ENCODE data around the gene BAK1. TPM values are rescaled to one million over a fixed set of nuclear protein-coding genes. Genes with fewer than 3 reads are reported as not detected.

The BAK1 gene
- total and polyA plus RNA-seq, 2 of the 13 experiments (the other 11 are each of a cell fraction or from before 2014, with no cell fraction given) = 15.0 to 23.8 TPM

- TF ChIP-seq, protein P1, sequence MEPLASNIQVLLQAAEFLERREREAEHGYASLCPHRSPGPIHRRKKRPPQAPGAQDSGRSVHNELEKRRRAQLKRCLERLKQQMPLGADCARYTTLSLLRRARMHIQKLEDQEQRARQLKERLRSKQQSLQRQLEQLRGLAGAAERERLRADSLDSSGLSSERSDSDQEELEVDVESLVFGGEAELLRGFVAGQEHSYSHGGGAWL (CRISPR knock-in tag; IDR thresholded peaks at IDR 0.05) = 0 out of 2 replicates have a peak, but pooled peaks have one; percentile 18
- no peak for TF ChIP-seq ZNF550 (CRISPR knock-in tag; IDR thresholded peaks at IDR 0.05; ENCODE audit: borderline replicate concordance)
- peak; percentile 47; the same call in 1 of the 2 replicates for TF ChIP-seq ZFY (CRISPR knock-in tag; IDR thresholded peaks at IDR 0.05)
- TF ChIP-seq JUN (CRISPR knock-in tag; IDR thresholded peaks at IDR 0.05) = no peak
- 0 out of 2 replicates have a peak, but pooled peaks have one; percentile 30 for TF ChIP-seq TOPORS (CRISPR knock-in tag; IDR thresholded peaks at IDR 0.05)
- peak; percentile 51 for TF ChIP-seq RBFOX2 (IDR thresholded peaks at IDR 0.05; ENCODE audit: low read depth, low read length)
- peak; percentile 63 for TF ChIP-seq MAX (IDR thresholded peaks at IDR 0.05)
- TF ChIP-seq HNRNPLL (IDR thresholded peaks at IDR 0.05; ENCODE audit: low read depth, low read length, poor library complexity, severe bottlenecking) = peak; percentile 78
- TF ChIP-seq ZNF777 (CRISPR knock-in tag; IDR thresholded peaks at IDR 0.05) = peak; percentile 86; the same call in 1 of the 2 replicates
- TF ChIP-seq MED13 (CRISPR knock-in tag; IDR thresholded peaks at IDR 0.05) = peak; percentile 22; the same call in 1 of the 2 replicates
- TF ChIP-seq HOXA3 (CRISPR knock-in tag; IDR thresholded peaks at IDR 0.05) = peak; percentile 7; the same call in 1 of the 2 replicates
- 0 out of 2 replicates have a peak, but pooled peaks have one; percentile 43 for TF ChIP-seq RXRA (CRISPR knock-in tag; IDR thresholded peaks at IDR 0.05)
- no peak for TF ChIP-seq ZNF101 (CRISPR knock-in tag; IDR thresholded peaks at IDR 0.05; ENCODE audit: borderline replicate concordance, low read depth)
- 0 out of 2 replicates have a peak, but pooled peaks have one; percentile 6 for TF ChIP-seq KDM2A (CRISPR knock-in tag; IDR thresholded peaks at IDR 0.05; ENCODE audit: borderline replicate concordance, low read depth)
- no peak for TF ChIP-seq ZKSCAN1 (IDR thresholded peaks at IDR 0.05; ENCODE audit: low read length)
- peak; percentile 43; the same call in 1 of the 2 replicates for TF ChIP-seq ARNT2 (CRISPR knock-in tag; IDR thresholded peaks at IDR 0.05; ENCODE audit: low read depth)
- TF ChIP-seq ZNF800 (CRISPR knock-in tag; IDR thresholded peaks at IDR 0.05) = peak; percentile 96
- peak; percentile 6; the same call in 1 of the 2 replicates for TF ChIP-seq RARA (CRISPR knock-in tag; IDR thresholded peaks at IDR 0.05)
- TF ChIP-seq ZSCAN12 (CRISPR knock-in tag; IDR thresholded peaks at IDR 0.05) = 0 out of 2 replicates have a peak, but pooled peaks have one; percentile 17
- 0 out of 2 replicates have a peak, but pooled peaks have one; percentile 30 for TF ChIP-seq ZNF614 (CRISPR knock-in tag; IDR thresholded peaks at IDR 0.05; ENCODE audit: borderline replicate concordance)
- peak in 1 of 2 experiments; percentile 25; a peak in 1 of 4 replicates for TF ChIP-seq ATF4 (CRISPR knock-in tag; IDR thresholded peaks at IDR 0.05)
Measured at GRCh38 chr6:33620856-33621710, 41.0 kb upstream of the BAK1 start, which contains the start of gene ITPR3 (continued).

Measured in HepG2 (cell line).